RWPE2 (cell line): ENCODE measurements around the gene CACNA1S.

Source experiments
- ATAC-seq: fragments of 200-7000 bp; cut with Tn5 transposase; 3 replicates; pipeline ENCODE4 v1.9.1; 2021; ENCODE audit warnings: low read depth
- DNase-seq: peaks from one replicate; pipeline ENCODE4 v3.0.0-alpha.2; 2020; ENCODE audit warnings: low spot score
- H3K27ac ChIP-seq: fragments of 450-650 bp; 2 replicates; pipeline ENCODE4 v1.5.1; 2017; ENCODE audit warnings: mild to moderate bottlenecking; ENCODE audit not compliant: poor library complexity, severe bottlenecking
- H3K27me3 ChIP-seq: fragments of 250-450 bp; sonication (Bioruptor Pico); 2 replicates; pipeline ENCODE4 v1.5.1; 2021; ENCODE audit warnings: mild to moderate bottlenecking, moderate library complexity; ENCODE audit not compliant: insufficient read depth, poor library complexity, severe bottlenecking
- H3K36me3 ChIP-seq: fragments of 250-450 bp; sonication (Bioruptor Pico); 2 replicates; pipeline ENCODE4 v1.5.1; 2020; ENCODE audit warnings: low read depth, mild to moderate bottlenecking, moderate library complexity
- H3K4me1 ChIP-seq: fragments of 250-450 bp; sonication (Bioruptor Pico); 2 replicates; pipeline ENCODE4 v1.5.1; 2021; ENCODE audit warnings: mild to moderate bottlenecking, moderate library complexity; ENCODE audit not compliant: insufficient read depth, poor library complexity, severe bottlenecking
- H3K4me3 ChIP-seq: fragments of 250-450 bp; sonication (Bioruptor Pico); 2 replicates; pipeline ENCODE4 v1.5.1; 2021; ENCODE audit warnings: mild to moderate bottlenecking, moderate library complexity; ENCODE audit not compliant: severe bottlenecking
- H3K9me3 ChIP-seq: fragments of 250-450 bp; sonication (Bioruptor Pico); 2 replicates; pipeline ENCODE4 v1.5.1; 2021; ENCODE audit warnings: mild to moderate bottlenecking, moderate library complexity; ENCODE audit not compliant: severe bottlenecking
- TF ChIP-seq, protein P1 (sequence below): fragments of 450-650 bp; IDR thresholded peaks from one replicate; pipeline ENCODE4 v1.5.1; 2017; ENCODE audit warnings: mild to moderate bottlenecking, moderate library complexity; ENCODE audit not compliant: poor library complexity, severe bottlenecking

CACNA1S gene

DNA sequence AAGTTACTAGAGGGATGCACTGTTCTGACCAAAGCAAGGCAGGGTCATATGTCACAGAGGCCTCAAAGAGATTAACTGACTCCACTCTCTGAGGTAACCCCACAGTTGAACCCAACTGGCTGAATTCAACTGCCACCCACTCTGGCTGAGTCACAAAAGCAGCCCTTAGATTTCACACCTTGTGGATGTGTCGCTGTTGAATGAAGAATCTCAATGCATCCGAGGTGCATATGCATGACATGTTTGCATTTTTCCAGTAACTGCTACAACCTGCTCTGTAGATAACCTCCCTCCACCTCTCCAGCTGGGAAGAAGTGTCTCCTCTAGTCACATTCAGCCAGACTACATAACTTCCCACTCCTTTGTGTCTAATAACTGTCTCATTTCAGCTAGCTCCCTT, 60.8 kb downstream of the CACNA1S start:
- H3K27me3 ChIP-seq, result no peaks in the 10 kb centered on the region
- H3K36me3 ChIP-seq, result no peaks in the 10 kb centered on the region
- no peaks in the 10 kb centered on the region for H3K4me1 ChIP-seq
- ATAC-seq, result no peak
- no peaks in the 10 kb centered on the region for H3K9me3 ChIP-seq
- DNase-seq, result no peak
- TF ChIP-seq, protein P1, sequence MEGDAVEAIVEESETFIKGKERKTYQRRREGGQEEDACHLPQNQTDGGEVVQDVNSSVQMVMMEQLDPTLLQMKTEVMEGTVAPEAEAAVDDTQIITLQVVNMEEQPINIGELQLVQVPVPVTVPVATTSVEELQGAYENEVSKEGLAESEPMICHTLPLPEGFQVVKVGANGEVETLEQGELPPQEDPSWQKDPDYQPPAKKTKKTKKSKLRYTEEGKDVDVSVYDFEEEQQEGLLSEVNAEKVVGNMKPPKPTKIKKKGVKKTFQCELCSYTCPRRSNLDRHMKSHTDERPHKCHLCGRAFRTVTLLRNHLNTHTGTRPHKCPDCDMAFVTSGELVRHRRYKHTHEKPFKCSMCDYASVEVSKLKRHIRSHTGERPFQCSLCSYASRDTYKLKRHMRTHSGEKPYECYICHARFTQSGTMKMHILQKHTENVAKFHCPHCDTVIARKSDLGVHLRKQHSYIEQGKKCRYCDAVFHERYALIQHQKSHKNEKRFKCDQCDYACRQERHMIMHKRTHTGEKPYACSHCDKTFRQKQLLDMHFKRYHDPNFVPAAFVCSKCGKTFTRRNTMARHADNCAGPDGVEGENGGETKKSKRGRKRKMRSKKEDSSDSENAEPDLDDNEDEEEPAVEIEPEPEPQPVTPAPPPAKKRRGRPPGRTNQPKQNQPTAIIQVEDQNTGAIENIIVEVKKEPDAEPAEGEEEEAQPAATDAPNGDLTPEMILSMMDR, result no peak
- H3K4me3 ChIP-seq, result no peak overlapping the region
- H3K27ac ChIP-seq, result no peak overlapping the region

DNA sequence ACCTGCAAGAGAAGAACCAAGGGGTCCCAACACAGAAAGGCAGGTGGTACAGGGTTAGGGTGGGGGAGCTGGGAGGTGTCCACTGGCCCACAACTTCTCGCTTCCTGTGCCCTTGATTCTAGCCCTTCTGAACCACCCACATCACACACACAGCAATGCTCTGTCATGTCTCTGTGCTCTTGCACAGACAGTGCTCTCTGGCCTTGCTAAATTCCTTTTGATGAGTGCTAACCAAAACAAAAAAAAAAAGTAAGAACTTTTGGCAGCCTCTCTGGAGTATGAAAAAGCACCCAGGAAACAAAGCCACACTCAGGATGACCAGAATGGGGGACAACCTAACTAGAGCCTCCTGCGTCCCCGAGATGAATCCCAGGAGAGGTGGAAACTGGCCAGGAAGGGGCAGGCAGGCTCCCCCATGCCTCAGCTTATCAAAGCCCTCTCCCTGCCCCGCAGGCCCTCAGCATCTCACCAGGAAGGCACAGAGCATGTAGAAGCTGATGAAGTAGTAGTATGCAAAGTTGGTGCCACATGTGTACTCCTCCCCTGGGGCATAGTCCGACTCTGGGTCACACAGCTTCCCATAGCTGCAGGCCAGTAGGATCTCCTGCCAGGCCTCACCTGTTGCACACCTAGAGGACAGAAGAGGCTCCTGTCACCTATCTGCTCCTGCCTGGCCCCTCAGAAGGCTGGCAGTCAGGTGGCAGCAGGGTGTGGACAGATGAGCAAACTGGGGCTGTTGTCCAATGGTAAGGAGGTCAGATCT, 61.5 kb downstream of the CACNA1S start:
- no peaks in the 10 kb centered on the region for H3K36me3 ChIP-seq

DNA sequence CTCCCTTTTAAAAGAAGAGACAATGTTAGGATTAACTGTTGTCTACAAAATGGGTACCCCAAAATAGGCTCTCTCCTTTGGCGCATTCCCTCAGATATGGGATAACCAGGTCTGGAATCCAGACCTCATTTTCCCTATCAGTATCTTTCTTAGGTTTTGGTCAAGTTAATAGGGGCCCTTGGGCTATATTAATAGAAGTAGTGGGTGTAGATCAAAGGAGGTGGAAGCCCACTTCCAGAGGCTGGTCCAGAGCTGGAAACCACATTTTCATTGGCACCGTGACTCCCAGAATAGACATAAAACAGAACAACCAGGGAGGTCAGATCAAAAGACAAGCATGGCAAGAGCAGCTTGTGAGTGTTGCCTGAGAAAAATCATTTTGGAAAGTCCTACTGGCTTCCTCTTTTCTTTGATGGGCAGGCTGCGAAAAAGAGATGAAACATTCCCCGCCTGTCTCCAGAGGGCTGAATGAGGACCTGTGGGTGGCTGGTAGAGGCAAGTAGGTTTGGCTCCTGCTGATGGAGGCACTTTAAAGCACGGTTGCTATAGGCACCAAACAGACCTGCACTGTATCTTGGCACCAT, 62.9 kb downstream of the CACNA1S start:
- TF ChIP-seq, protein P1, result no peak
- ATAC-seq, result no peak
- Histone ChIP-seq H3K36me3 (no peaks in the 10 kb centered on the region), H3K27ac (no peak overlapping the region), H3K4me3 (no peak overlapping the region), H3K27me3 (no peaks in the 10 kb centered on the region), H3K4me1 (no peaks in the 10 kb centered on the region), H3K9me3 (no peaks in the 10 kb centered on the region)
- DNase-seq, result no peak

More for the DNA sequence above, 61.5 kb downstream of the CACNA1S start:
- no peaks in the 10 kb centered on the region for H3K9me3 ChIP-seq
- H3K4me3 ChIP-seq, result no peak overlapping the region
- H3K27me3 ChIP-seq, result no peaks in the 10 kb centered on the region
- no peak overlapping the region for H3K27ac ChIP-seq
- no peaks in the 10 kb centered on the region for H3K4me1 ChIP-seq
- TF ChIP-seq, protein P1, result no peak
- ATAC-seq, result no peak
- no peak for DNase-seq

DNA sequence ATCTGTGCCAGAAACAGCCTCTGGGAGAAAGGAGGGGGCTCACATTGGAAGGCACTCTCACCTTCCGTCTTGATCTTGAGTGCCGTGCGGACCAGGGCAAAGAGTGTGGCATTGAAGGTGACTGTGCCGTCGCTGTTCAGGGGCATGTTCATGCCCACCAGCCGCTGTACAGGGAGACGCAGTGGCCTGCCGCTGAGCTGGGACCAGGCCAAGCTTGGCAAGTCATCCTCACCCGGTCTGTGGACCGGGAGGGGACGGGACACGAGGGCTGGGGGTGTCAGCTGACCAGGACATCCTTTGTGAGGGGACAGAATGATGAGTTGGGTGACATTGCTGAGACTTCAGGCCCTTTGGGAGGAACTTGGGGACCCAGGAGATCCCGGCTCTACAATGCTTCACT, 63.7 kb downstream of the CACNA1S start:
- no peaks in the 10 kb centered on the region for H3K27me3 ChIP-seq

More for the DNA sequence above, 63.7 kb downstream of the CACNA1S start:
- Histone ChIP-seq H3K4me1 (no peaks in the 10 kb centered on the region), H3K9me3 (no peaks in the 10 kb centered on the region), H3K4me3 (no peak overlapping the region), H3K36me3 (no peaks in the 10 kb centered on the region), H3K27ac (no peak overlapping the region)
- TF ChIP-seq, protein P1, result no peak
- DNase-seq (no peak), ATAC-seq (no peak)
